ENCODE measurements around the gene TPTE. TPM values are rescaled to one million over a fixed set of nuclear protein-coding genes. Genes with fewer than 3 reads are reported as not detected.
"Not testable (repeated sequence)": the region's sequence is repeated elsewhere in the genome, so short reads cannot be mapped to it uniquely, and the experiment has no call there.

Gene TPTE
- not detected in 2 replicates for total RNA-seq (2022)
- not detected for Bru-seq, nascent RNA
- BruChase-seq, experiment 1, labeled RNA remaining after a 2-hour chase = not detected
- BruChase-seq, experiment 2, labeled RNA remaining after a 6-hour chase = not detected
- long read RNA-seq = 0 reads

- no TSS peak for BruUV-seq (replicated peaks)
- H3K4me3 ChIP-seq (ENCODE audit: low read depth, low read length) = no peak within 1 kb of the TSS
- intact Hi-C loops (cut with micrococcal nuclease; ENCODE audit: unreplicated experiment) = no loop called here
- no peaks in the 10 kb centered on the region for H3K4me1 ChIP-seq
- H3K4me1 Mint-ChIP-seq (ENCODE audit: low read depth, unreplicated experiment) = no peaks in the 10 kb centered on the region
- ChIA-PET CTCF (no interaction called here), POLR2A (no interaction called here)
- H3K9me3 ChIP-seq = peaks cover 10% of the 10 kb centered on the region; the same call in 1 of the 2 replicates
- no peak within 1 kb of the TSS for H3K4me3 Mint-ChIP-seq (ENCODE audit: unreplicated experiment)
- H3K36me3 Mint-ChIP-seq (ENCODE audit: insufficient read depth, unreplicated experiment) = no peaks in the 10 kb centered on the region
- no peak for DNase-seq
- no peaks in the 10 kb centered on the region for H3K27me3 ChIP-seq (replicated peaks; ENCODE audit: control insufficient read depth, insufficient read depth, low read length)
- no peak within 1 kb of the TSS for H3K27ac Mint-ChIP-seq (ENCODE audit: unreplicated experiment)
- no peaks in the 10 kb centered on the region for H3K36me3 ChIP-seq (ENCODE audit: control insufficient read depth, insufficient read depth, low read length)
- no peaks in the 10 kb centered on the region for H3K27me3 Mint-ChIP-seq (ENCODE audit: insufficient read depth, unreplicated experiment)
- TF ChIP-seq CTCF (IDR thresholded peaks at IDR 0.05; ENCODE audit: insufficient read depth in 1 of 2, low read depth in 1 of 2, low read length in 1 of 2, severe bottlenecking in 1 of 2, unreplicated experiment in 1 of 2) = no peak
- H3K9me3 Mint-ChIP-seq (ENCODE audit: unreplicated experiment) = peaks cover 23% of the 10 kb centered on the region
Measured at GRCh38 chr21:10521091-10521598, at the start of gene TPTE. TPTE (plus strand) TSS chr21:10521583; CDS start chr21:10538724, 17,141 bp downstream.

GRCh38 chr21:10471999-10472398, 49.4 kb upstream of the TPTE start:
- H3K9me3 Mint-ChIP-seq (ENCODE audit: unreplicated experiment); H3K4me1 Mint-ChIP-seq (ENCODE audit: low read depth, unreplicated experiment); BruUV-seq (replicated peaks); H3K4me3 Mint-ChIP-seq (ENCODE audit: unreplicated experiment); H3K36me3 Mint-ChIP-seq (ENCODE audit: insufficient read depth, unreplicated experiment); H3K4me1 ChIP-seq; H3K27me3 Mint-ChIP-seq (ENCODE audit: insufficient read depth, unreplicated experiment); CTCF ChIA-PET; H3K27ac Mint-ChIP-seq (ENCODE audit: unreplicated experiment); POLR2A ChIA-PET; H3K36me3 ChIP-seq (ENCODE audit: control insufficient read depth, insufficient read depth, low read length); H3K9me3 ChIP-seq; intact Hi-C loops (cut with micrococcal nuclease; ENCODE audit: unreplicated experiment); H3K27me3 ChIP-seq (replicated peaks; ENCODE audit: control insufficient read depth, insufficient read depth, low read length); H3K4me3 ChIP-seq (ENCODE audit: low read depth, low read length); DNase-seq: not testable (repeated sequence)

GRCh38 chr21:10477794-10478193, 43.6 kb upstream of the TPTE start:
- H3K27ac Mint-ChIP-seq (ENCODE audit: unreplicated experiment); H3K27me3 Mint-ChIP-seq (ENCODE audit: insufficient read depth, unreplicated experiment); H3K4me3 ChIP-seq (ENCODE audit: low read depth, low read length); H3K4me3 Mint-ChIP-seq (ENCODE audit: unreplicated experiment); H3K4me1 ChIP-seq; CTCF ChIA-PET; POLR2A ChIA-PET; BruUV-seq (replicated peaks); H3K4me1 Mint-ChIP-seq (ENCODE audit: low read depth, unreplicated experiment); H3K36me3 Mint-ChIP-seq (ENCODE audit: insufficient read depth, unreplicated experiment); H3K36me3 ChIP-seq (ENCODE audit: control insufficient read depth, insufficient read depth, low read length); intact Hi-C loops (cut with micrococcal nuclease; ENCODE audit: unreplicated experiment); H3K9me3 ChIP-seq; DNase-seq; H3K9me3 Mint-ChIP-seq (ENCODE audit: unreplicated experiment); H3K27me3 ChIP-seq (replicated peaks; ENCODE audit: control insufficient read depth, insufficient read depth, low read length): not testable (repeated sequence)

GRCh38 chr21:10479875-10480274, 41.5 kb upstream of the TPTE start:
- H3K4me3 Mint-ChIP-seq (ENCODE audit: unreplicated experiment); H3K9me3 Mint-ChIP-seq (ENCODE audit: unreplicated experiment); BruUV-seq (replicated peaks); H3K36me3 ChIP-seq (ENCODE audit: control insufficient read depth, insufficient read depth, low read length); CTCF ChIA-PET; POLR2A ChIA-PET; H3K36me3 Mint-ChIP-seq (ENCODE audit: insufficient read depth, unreplicated experiment); H3K4me1 ChIP-seq; H3K4me3 ChIP-seq (ENCODE audit: low read depth, low read length); H3K4me1 Mint-ChIP-seq (ENCODE audit: low read depth, unreplicated experiment); H3K27me3 ChIP-seq (replicated peaks; ENCODE audit: control insufficient read depth, insufficient read depth, low read length); H3K9me3 ChIP-seq; DNase-seq; H3K27ac Mint-ChIP-seq (ENCODE audit: unreplicated experiment); H3K27me3 Mint-ChIP-seq (ENCODE audit: insufficient read depth, unreplicated experiment); intact Hi-C loops (cut with micrococcal nuclease; ENCODE audit: unreplicated experiment): not testable (repeated sequence)

GRCh38 chr21:10484864-10485263, 36.5 kb upstream of the TPTE start:
- H3K27me3 Mint-ChIP-seq (ENCODE audit: insufficient read depth, unreplicated experiment); H3K4me3 ChIP-seq (ENCODE audit: low read depth, low read length); H3K27me3 ChIP-seq (replicated peaks; ENCODE audit: control insufficient read depth, insufficient read depth, low read length); H3K27ac Mint-ChIP-seq (ENCODE audit: unreplicated experiment); DNase-seq; H3K4me1 ChIP-seq; H3K4me3 Mint-ChIP-seq (ENCODE audit: unreplicated experiment); H3K9me3 ChIP-seq; H3K36me3 Mint-ChIP-seq (ENCODE audit: insufficient read depth, unreplicated experiment); H3K4me1 Mint-ChIP-seq (ENCODE audit: low read depth, unreplicated experiment); BruUV-seq (replicated peaks); H3K36me3 ChIP-seq (ENCODE audit: control insufficient read depth, insufficient read depth, low read length); CTCF ChIA-PET; H3K9me3 Mint-ChIP-seq (ENCODE audit: unreplicated experiment); intact Hi-C loops (cut with micrococcal nuclease; ENCODE audit: unreplicated experiment); POLR2A ChIA-PET: not testable (repeated sequence)

- H3K27me3 ChIP-seq (replicated peaks; ENCODE audit: control insufficient read depth, insufficient read depth, low read length); H3K27ac Mint-ChIP-seq (ENCODE audit: unreplicated experiment); DNase-seq; H3K4me1 ChIP-seq; H3K4me3 ChIP-seq (ENCODE audit: low read depth, low read length); POLR2A ChIA-PET; H3K4me3 Mint-ChIP-seq (ENCODE audit: unreplicated experiment); H3K9me3 Mint-ChIP-seq (ENCODE audit: unreplicated experiment); BruUV-seq (replicated peaks); H3K9me3 ChIP-seq; CTCF ChIA-PET; intact Hi-C loops (cut with micrococcal nuclease; ENCODE audit: unreplicated experiment); H3K27me3 Mint-ChIP-seq (ENCODE audit: insufficient read depth, unreplicated experiment); H3K4me1 Mint-ChIP-seq (ENCODE audit: low read depth, unreplicated experiment); H3K36me3 ChIP-seq (ENCODE audit: control insufficient read depth, insufficient read depth, low read length); H3K36me3 Mint-ChIP-seq (ENCODE audit: insufficient read depth, unreplicated experiment): not testable (repeated sequence)
Measured at GRCh38 chr21:10490453-10490852, 30.9 kb upstream of the TPTE start.
